HepG2 (cell line): ENCODE data around the gene RBCK1. TPM values are rescaled to one million over a fixed set of nuclear protein-coding genes. Genes with fewer than 3 reads are reported as not detected.

ENCODE experiments used
- AHR ChIP-seq: IDR thresholded peaks from 2 replicates; pipeline ENCODE4 v1.6.1; 2018; ENCODE audit warnings: missing genetic modification reagents, missing compliant biosample characterization
- CBX1 ChIP-seq: IDR thresholded peaks from one replicate; pipeline ENCODE4 v1.6.1; 2016; ENCODE audit warnings: antibody characterized with exemption, low read depth
- EED ChIP-seq: sonication (generic); formaldehyde crosslinking; IDR thresholded peaks from 2 replicates; pipeline ENCODE4 v1.5.0; 2020; ENCODE audit warnings: mild to moderate bottlenecking, missing genetic modification reagents
- MEIS2 ChIP-seq: sonication (generic); formaldehyde crosslinking; IDR thresholded peaks from 2 replicates; pipeline ENCODE4 v1.9.0; 2021; ENCODE audit warnings: mild to moderate bottlenecking, missing genetic modification reagents
- NFIB ChIP-seq: sonication (generic); formaldehyde crosslinking; IDR thresholded peaks from 2 replicates; pipeline ENCODE4 v1.9.0; 2021; ENCODE audit warnings: missing genetic modification reagents, mild to moderate bottlenecking, borderline replicate concordance
- PHF21A ChIP-seq: sonication (generic); formaldehyde crosslinking; IDR thresholded peaks from 2 replicates; pipeline ENCODE4 v1.5.0; 2020; ENCODE audit warnings: mild to moderate bottlenecking, missing genetic modification reagents
- RELA ChIP-seq: sonication (generic); formaldehyde crosslinking; IDR thresholded peaks from 2 replicates; pipeline ENCODE4 v1.4.0; 2020; ENCODE audit warnings: missing genetic modification reagents
- SOX6 ChIP-seq, 2 experiments: fragments of 450-650 bp in 1 of 2; sonication (generic) in 1 of 2; formaldehyde crosslinking in 1 of 2; IDR thresholded peaks; 2 replicates each; pipeline versions ENCODE4 v1.4.0 to v1.6.1; 2017 to 2020; ENCODE audit warnings: antibody characterized with exemption in 1 of 2, mild to moderate bottlenecking in 1 of 2, missing genetic modification reagents in 1 of 2
- SRY ChIP-seq: sonication (generic); formaldehyde crosslinking; IDR thresholded peaks from 2 replicates; pipeline ENCODE4 v1.8.0; 2022; ENCODE audit warnings: mild to moderate bottlenecking, missing genetic modification reagents
- TBL1XR1 ChIP-seq: fragments of 150-350 bp; IDR thresholded peaks from 2 replicates; pipeline ENCODE4 v1.6.1; 2014; ENCODE audit warnings: borderline replicate concordance, low read length; ENCODE audit not compliant: partially characterized antibody
- TBX2 ChIP-seq: sonication (generic); formaldehyde crosslinking; IDR thresholded peaks from 2 replicates; pipeline ENCODE4 v1.5.0; 2020; ENCODE audit warnings: missing genetic modification reagents, mild to moderate bottlenecking, borderline replicate concordance
- ZNF142 ChIP-seq: sonication (generic); formaldehyde crosslinking; IDR thresholded peaks from 2 replicates; pipeline ENCODE4 v1.4.0; 2020; ENCODE audit warnings: missing genetic modification reagents
- ZNF256 ChIP-seq: sonication (generic); formaldehyde crosslinking; conservative IDR thresholded peaks from 2 replicates; pipeline ENCODE4 v1.4.0; 2020; ENCODE audit warnings: missing genetic modification reagents
- ZNF383 ChIP-seq: sonication (generic); formaldehyde crosslinking; IDR thresholded peaks from 2 replicates; pipeline ENCODE4 v1.4.0; 2020; ENCODE audit warnings: missing genetic modification reagents, mild to moderate bottlenecking, borderline replicate concordance
- ZNF44 ChIP-seq: sonication (generic); formaldehyde crosslinking; IDR thresholded peaks from 2 replicates; pipeline ENCODE4 v1.5.1; 2020; ENCODE audit warnings: mild to moderate bottlenecking, missing genetic modification reagents
- ZNF512B ChIP-seq: sonication (generic); formaldehyde crosslinking; IDR thresholded peaks from 2 replicates; pipeline ENCODE4 v1.5.1; 2020; ENCODE audit warnings: missing genetic modification reagents, mild to moderate bottlenecking, borderline replicate concordance
- ZNF557 ChIP-seq: sonication (generic); formaldehyde crosslinking; IDR thresholded peaks from 2 replicates; pipeline ENCODE4 v1.4.0; 2020; ENCODE audit warnings: missing genetic modification reagents
- ZNF75D ChIP-seq: sonication (generic); formaldehyde crosslinking; IDR thresholded peaks from 2 replicates; pipeline ENCODE4 v1.8.1; 2023; ENCODE audit warnings: missing genetic modification reagents, mild to moderate bottlenecking, borderline replicate concordance
- ZSCAN20 ChIP-seq: sonication (generic); formaldehyde crosslinking; IDR thresholded peaks from 2 replicates; pipeline ENCODE4 v1.4.0; 2020; ENCODE audit warnings: missing genetic modification reagents, mild to moderate bottlenecking, borderline replicate concordance
- ZSCAN9 ChIP-seq: IDR thresholded peaks from 2 replicates; pipeline ENCODE4 v1.6.1; 2016; ENCODE audit warnings: borderline replicate concordance
- polyA plus RNA-seq, 8 experiments: library from polyadenylated mRNA; depleted of rRNA in 3 of 8; stranded (reverse) in 7 of 8; unstranded in 1 of 8; fragments of >200 nt; fragmentation: Illumina TruSeq in 4 of 8; extraction: Trizol in 4 of 8; gene quantifications; 2 replicates each; pipeline versions ENCODE4 v1.2.1 to v1.2.3, GENCODE V29; 2011 to 2016; ENCODE audit warnings: low read depth in 4 of 8, missing spikeins in 1 of 8, mixed read lengths in 1 of 8; ENCODE audit not compliant: insufficient read depth in 1 of 8
- total RNA-seq, 5 experiments: library from RNA; depleted of rRNA; stranded (reverse); fragments of >200 nt; fragmentation: Illumina TruSeq; extraction: Trizol; gene quantifications; 2 replicates each; pipeline ENCODE4 v1.2.3, GENCODE V29; 2016; ENCODE audit warnings: low read depth in 1 of 5

The RBCK1 gene
- total and polyA plus RNA-seq, 2 of the 13 experiments (the other 11 are each of a cell fraction or from before 2014, with no cell fraction given) = 149 to 215 TPM

GRCh38 chr20:406200-407132 is 1.6 kb upstream of the RBCK1 start (continued):
- TF ChIP-seq ZNF512B (CRISPR knock-in tag) = peak; percentile 67; the same call in 1 of the 2 replicates
- TF ChIP-seq ZNF75D (CRISPR knock-in tag) = no peak
- TF ChIP-seq RELA (CRISPR knock-in tag) = 0 out of 2 replicates have a peak, but pooled peaks have one; percentile 41
- no peak for TF ChIP-seq ZNF256 (CRISPR knock-in tag)
- 0 out of 2 replicates have a peak, but pooled peaks have one; percentile 14 for TF ChIP-seq ZNF383 (CRISPR knock-in tag)
- TF ChIP-seq ZSCAN9 = no peak
- no peak for TF ChIP-seq NFIB (CRISPR knock-in tag)
- peak; percentile 23; the same call in 1 of the 2 replicates for TF ChIP-seq EED
- 0 out of 2 replicates have a peak, but pooled peaks have one; percentile 72 for TF ChIP-seq ZSCAN20 (CRISPR knock-in tag)
- TF ChIP-seq TBX2 (CRISPR knock-in tag) = 0 out of 2 replicates have a peak, but pooled peaks have one; percentile 3
- peak; percentile 48; the same call in 1 of the 2 replicates for TF ChIP-seq ZNF557 (CRISPR knock-in tag)
- peak; percentile 11 for TF ChIP-seq TBL1XR1
- peak; percentile 81; the same call in 1 of the 2 replicates for TF ChIP-seq ZNF44 (CRISPR knock-in tag)
- TF ChIP-seq AHR (CRISPR knock-in tag) = no peak
- no peak for TF ChIP-seq MEIS2 (CRISPR knock-in tag)
- TF ChIP-seq PHF21A = no peak
- peak; percentile 3; the same call in 1 of the 2 replicates for TF ChIP-seq SRY (CRISPR knock-in tag)
- no peak for TF ChIP-seq SOX6 (IDR thresholded peaks at IDR 0.05)
- TF ChIP-seq SOX6 (CRISPR knock-in tag; IDR thresholded peaks at IDR 0.05) = peak; percentile 0; the same call in 1 of the 2 replicates
- 0 out of 2 replicates have a peak, but pooled peaks have one; percentile 51 for TF ChIP-seq ZNF142 (CRISPR knock-in tag)
- TF ChIP-seq CBX1 = no peak
